ENCODE measurements around the gene CD247.

The CD247 gene

GRCh38 chr1:167504467-167504827, 13.9 kb downstream of the CD247 start:
- Histone ChIP-seq H3K9ac (ENCODE audit: low read length) (no peak overlapping the region), H3K4me1 (ENCODE audit: insufficient read depth, low read length) (no peaks in the 10 kb centered on the region), H3K36me3 (ENCODE audit: insufficient read depth, low read length) (no peaks in the 10 kb centered on the region), H3K27me3 (ENCODE audit: control insufficient read depth in 1 of 2, insufficient read depth in 2 of 2, low read length in 2 of 2) (no peaks in the 10 kb centered on the region), H3K4me3 (ENCODE audit: low read depth in 1 of 2, low read length in 2 of 2) (no peak overlapping the region), H3K9me3 (ENCODE audit: low read length) (no peaks in the 10 kb centered on the region), H3K27ac (ENCODE audit: low read depth, low read length) (no peak overlapping the region)

GRCh38 chr1:167503626-167504466, 14.5 kb downstream of the CD247 start:
- Histone ChIP-seq H3K36me3 (ENCODE audit: insufficient read depth, low read length) (no peaks in the 10 kb centered on the region), H3K9ac (ENCODE audit: low read length) (no peak overlapping the region), H3K27me3 (ENCODE audit: control insufficient read depth in 1 of 2, insufficient read depth in 2 of 2, low read length in 2 of 2) (no peaks in the 10 kb centered on the region), H3K27ac (ENCODE audit: low read depth, low read length) (no peak overlapping the region), H3K4me1 (ENCODE audit: insufficient read depth, low read length) (no peaks in the 10 kb centered on the region), H3K9me3 (ENCODE audit: low read length) (no peaks in the 10 kb centered on the region), H3K4me3 (ENCODE audit: low read depth in 1 of 2, low read length in 2 of 2) (no peak overlapping the region)

- H3K4me1 ChIP-seq (ENCODE audit: insufficient read depth, low read length) = no peaks in the 10 kb centered on the region
- no peak overlapping the region for H3K4me3 ChIP-seq (ENCODE audit: low read depth in 1 of 2, low read length in 2 of 2)
- H3K9me3 ChIP-seq (ENCODE audit: low read length) = no peaks in the 10 kb centered on the region
- H3K36me3 ChIP-seq (ENCODE audit: insufficient read depth, low read length) = no peaks in the 10 kb centered on the region
- no peak overlapping the region for H3K9ac ChIP-seq (ENCODE audit: low read length)
- H3K27ac ChIP-seq (ENCODE audit: low read depth, low read length) = no peak overlapping the region
- H3K27me3 ChIP-seq (ENCODE audit: control insufficient read depth in 1 of 2, insufficient read depth in 2 of 2, low read length in 2 of 2) = no peaks in the 10 kb centered on the region
These were observed 15.4 kb downstream of the CD247 start for GRCh38 chr1:167502719-167503462.

- Histone ChIP-seq H3K27ac (ENCODE audit: low read depth, low read length) (no peak overlapping the region), H3K9me3 (ENCODE audit: low read length) (no peaks in the 10 kb centered on the region), H3K36me3 (ENCODE audit: insufficient read depth, low read length) (no peaks in the 10 kb centered on the region), H3K27me3 (ENCODE audit: control insufficient read depth in 1 of 2, insufficient read depth in 2 of 2, low read length in 2 of 2) (no peaks in the 10 kb centered on the region), H3K4me3 (ENCODE audit: low read depth in 1 of 2, low read length in 2 of 2) (no peak overlapping the region), H3K9ac (ENCODE audit: low read length) (no peak overlapping the region), H3K4me1 (ENCODE audit: insufficient read depth, low read length) (no peaks in the 10 kb centered on the region)
These were observed 16.2 kb downstream of the CD247 start for GRCh38 chr1:167502192-167502551.

- Histone ChIP-seq H3K4me3 (ENCODE audit: low read depth in 1 of 2, low read length in 2 of 2) (no peak overlapping the region), H3K27ac (ENCODE audit: low read depth, low read length) (no peak overlapping the region), H3K27me3 (ENCODE audit: control insufficient read depth in 1 of 2, insufficient read depth in 2 of 2, low read length in 2 of 2) (no peaks in the 10 kb centered on the region), H3K36me3 (ENCODE audit: insufficient read depth, low read length) (no peaks in the 10 kb centered on the region), H3K9ac (ENCODE audit: low read length) (no peak overlapping the region), H3K9me3 (ENCODE audit: low read length) (no peaks in the 10 kb centered on the region), H3K4me1 (ENCODE audit: insufficient read depth, low read length) (no peaks in the 10 kb centered on the region)
These were observed 16.7 kb downstream of the CD247 start for GRCh38 chr1:167501515-167502191.

GRCh38 chr1:167500283-167500860, 18.0 kb downstream of the CD247 start:
- H3K36me3 ChIP-seq (ENCODE audit: insufficient read depth, low read length) = no peaks in the 10 kb centered on the region
- no peaks in the 10 kb centered on the region for H3K9me3 ChIP-seq (ENCODE audit: low read length)
- no peak overlapping the region for H3K27ac ChIP-seq (ENCODE audit: low read depth, low read length)
- H3K9ac ChIP-seq (ENCODE audit: low read length) = no peak overlapping the region
- no peaks in the 10 kb centered on the region for H3K4me1 ChIP-seq (ENCODE audit: insufficient read depth, low read length)
- no peak overlapping the region for H3K4me3 ChIP-seq (ENCODE audit: low read depth in 1 of 2, low read length in 2 of 2)
- H3K27me3 ChIP-seq (ENCODE audit: control insufficient read depth in 1 of 2, insufficient read depth in 2 of 2, low read length in 2 of 2) = no peaks in the 10 kb centered on the region

GRCh38 chr1:167499664-167500101, 18.6 kb downstream of the CD247 start:
- Histone ChIP-seq H3K4me3 (ENCODE audit: low read depth in 1 of 2, low read length in 2 of 2) (no peak overlapping the region), H3K9me3 (ENCODE audit: low read length) (no peaks in the 10 kb centered on the region), H3K27ac (ENCODE audit: low read depth, low read length) (no peak overlapping the region), H3K9ac (ENCODE audit: low read length) (no peak overlapping the region), H3K27me3 (ENCODE audit: control insufficient read depth in 1 of 2, insufficient read depth in 2 of 2, low read length in 2 of 2) (no peaks in the 10 kb centered on the region), H3K36me3 (ENCODE audit: insufficient read depth, low read length) (no peaks in the 10 kb centered on the region), H3K4me1 (ENCODE audit: insufficient read depth, low read length) (no peaks in the 10 kb centered on the region)

- H3K4me1 ChIP-seq (ENCODE audit: insufficient read depth, low read length) = no peaks in the 10 kb centered on the region
- no peaks in the 10 kb centered on the region for H3K27me3 ChIP-seq (ENCODE audit: control insufficient read depth in 1 of 2, insufficient read depth in 2 of 2, low read length in 2 of 2)
- H3K27ac ChIP-seq (ENCODE audit: low read depth, low read length) = no peak overlapping the region
- no peaks in the 10 kb centered on the region for H3K9me3 ChIP-seq (ENCODE audit: low read length)
- H3K9ac ChIP-seq (ENCODE audit: low read length) = no peak overlapping the region
- no peaks in the 10 kb centered on the region for H3K36me3 ChIP-seq (ENCODE audit: insufficient read depth, low read length)
- no peak overlapping the region for H3K4me3 ChIP-seq (ENCODE audit: low read depth in 1 of 2, low read length in 2 of 2)
These were observed 19.2 kb downstream of the CD247 start for GRCh38 chr1:167499106-167499505.

GRCh38 chr1:167496797-167497619, 21.3 kb downstream of the CD247 start:
- Histone ChIP-seq H3K4me1 (ENCODE audit: insufficient read depth, low read length) (no peaks in the 10 kb centered on the region), H3K9me3 (ENCODE audit: low read length) (no peaks in the 10 kb centered on the region), H3K27ac (ENCODE audit: low read depth, low read length) (no peak overlapping the region), H3K4me3 (ENCODE audit: low read depth in 1 of 2, low read length in 2 of 2) (no peak overlapping the region), H3K27me3 (ENCODE audit: control insufficient read depth in 1 of 2, insufficient read depth in 2 of 2, low read length in 2 of 2) (no peaks in the 10 kb centered on the region), H3K36me3 (ENCODE audit: insufficient read depth, low read length) (no peaks in the 10 kb centered on the region), H3K9ac (ENCODE audit: low read length) (no peak overlapping the region)

- H3K4me3 ChIP-seq (ENCODE audit: low read depth in 1 of 2, low read length in 2 of 2) = no peak overlapping the region
- no peak overlapping the region for H3K9ac ChIP-seq (ENCODE audit: low read length)
- no peaks in the 10 kb centered on the region for H3K9me3 ChIP-seq (ENCODE audit: low read length)
- H3K27ac ChIP-seq (ENCODE audit: low read depth, low read length) = no peak overlapping the region
- no peaks in the 10 kb centered on the region for H3K27me3 ChIP-seq (ENCODE audit: control insufficient read depth in 1 of 2, insufficient read depth in 2 of 2, low read length in 2 of 2)
- no peaks in the 10 kb centered on the region for H3K36me3 ChIP-seq (ENCODE audit: insufficient read depth, low read length)
- no peaks in the 10 kb centered on the region for H3K4me1 ChIP-seq (ENCODE audit: insufficient read depth, low read length)
These were observed 25.0 kb downstream of the CD247 start for GRCh38 chr1:167493372-167493771.
